ENCODE results near the gene TMED8.
"Not testable (repeated sequence)": the region's sequence is repeated elsewhere in the genome, so short reads cannot be mapped to it uniquely, and the experiment has no call there.

The TMED8 gene

DNA sequence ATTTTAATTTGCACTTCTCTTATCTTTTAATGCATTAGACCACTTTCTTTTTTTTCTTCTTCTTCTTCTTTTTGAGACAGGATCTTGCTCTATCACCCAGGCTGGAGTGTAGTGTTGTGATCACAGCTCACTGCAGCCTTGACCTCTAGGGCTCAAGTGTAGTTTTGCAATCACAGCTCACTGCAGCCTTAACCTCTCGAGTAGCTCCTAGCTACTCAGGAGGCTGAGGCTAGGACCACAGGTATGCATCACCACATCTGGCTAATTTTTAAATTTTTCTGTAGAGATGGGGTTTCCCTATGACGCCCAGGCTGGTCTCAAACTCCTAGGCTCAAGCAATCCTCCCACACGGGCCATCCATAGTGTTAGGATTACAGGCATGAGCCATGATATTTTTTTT, 12.7 kb downstream of the TMED8 start:
- no peak for DNase-seq (ENCODE audit: low read depth in 2 of 2)

DNA sequence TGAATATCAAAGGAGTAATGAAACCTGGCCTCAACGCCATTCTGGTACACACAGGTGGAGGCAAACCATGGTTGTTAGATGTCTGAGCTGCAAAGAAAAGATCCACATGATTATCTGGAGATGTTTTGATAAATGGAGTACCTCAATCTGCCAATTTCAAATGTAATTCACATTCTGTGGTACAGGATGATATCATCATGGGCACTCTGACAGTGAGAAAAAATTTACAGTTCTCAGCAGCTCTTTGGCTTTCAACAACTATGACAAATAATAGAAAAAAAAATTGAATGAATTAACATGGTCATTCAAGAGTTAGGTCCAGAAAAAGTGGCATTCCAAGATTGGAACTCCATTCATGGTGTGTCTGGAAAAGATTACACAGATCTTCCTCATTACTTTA, 17.3 kb downstream of the TMED8 start:
- no peak for DNase-seq (ENCODE audit: low read depth in 2 of 2)

DNA sequence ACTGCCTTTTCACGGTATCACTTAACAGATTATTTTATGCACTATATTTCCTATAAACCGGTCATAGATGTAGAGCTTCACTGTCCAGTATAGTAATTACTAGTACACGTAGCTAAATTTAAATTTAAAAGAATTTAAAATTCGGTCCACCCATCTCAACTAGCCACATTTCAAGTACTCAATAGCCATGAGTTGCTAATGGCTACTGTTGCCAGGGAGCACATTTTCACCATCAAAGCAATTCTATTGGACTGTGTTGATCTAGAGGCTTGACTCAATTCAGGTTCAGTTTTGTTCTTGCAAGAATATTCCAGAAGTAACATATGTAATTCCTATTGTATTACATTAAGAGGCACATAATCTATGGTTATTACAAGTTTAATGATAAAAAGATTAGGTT, 20.0 kb downstream of the TMED8 start:
- DNase-seq (ENCODE audit: low read depth in 2 of 2) = no peak

DNA sequence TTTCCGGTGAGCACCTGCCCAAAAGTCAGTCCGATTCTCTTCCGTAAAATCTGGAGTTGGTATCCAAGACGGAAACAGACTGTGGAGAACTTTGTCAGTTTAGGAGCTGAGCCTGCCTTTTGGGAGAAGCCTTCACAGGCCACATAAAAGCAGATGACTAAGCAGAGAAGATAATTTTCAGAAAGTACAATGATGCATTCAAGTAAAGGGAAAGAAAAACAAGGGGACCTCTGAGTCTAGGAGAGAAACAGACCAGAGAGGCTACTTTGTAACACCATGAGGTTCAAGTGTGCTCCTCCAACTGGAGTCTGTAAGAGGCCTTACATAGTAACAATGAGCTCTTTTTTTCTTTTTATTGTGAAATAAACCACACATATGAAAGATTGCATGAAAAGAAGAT, 21.1 kb downstream of the TMED8 start:
- no peak for DNase-seq (ENCODE audit: low read depth in 2 of 2)

DNA sequence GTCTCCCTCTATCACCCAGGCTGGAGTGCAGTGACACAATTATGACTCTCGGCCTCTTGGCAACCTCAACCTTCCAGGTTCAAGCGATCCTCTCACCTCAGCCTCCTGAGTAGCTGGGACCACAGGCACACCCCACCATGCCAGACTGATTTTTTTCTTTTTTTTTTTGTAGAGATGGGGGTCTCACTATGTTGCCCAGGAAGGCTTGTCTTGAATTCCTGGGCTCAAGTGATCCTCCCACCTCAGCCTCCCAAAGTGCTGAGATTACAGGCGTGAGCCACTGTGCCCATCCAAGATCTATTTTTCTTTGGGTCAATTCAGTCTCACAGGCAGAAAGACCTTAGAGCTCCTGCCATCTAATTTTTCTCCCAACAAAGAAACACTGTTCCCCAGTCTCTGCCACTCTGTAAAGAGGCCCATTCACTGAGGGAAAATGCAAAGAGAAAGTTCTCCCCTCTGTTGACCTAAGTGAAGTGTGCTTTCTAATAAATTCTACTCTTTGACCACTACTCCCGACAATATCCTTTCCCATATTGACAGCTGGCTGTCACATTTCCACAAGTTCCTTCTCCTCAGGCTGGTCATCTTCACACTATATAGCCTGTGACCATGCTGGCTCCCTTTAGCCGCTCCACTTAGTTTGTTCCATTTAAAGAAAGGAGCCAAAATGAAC, 23.3 kb downstream of the TMED8 start:
- no peak for DNase-seq (ENCODE audit: low read depth in 2 of 2)

DNA sequence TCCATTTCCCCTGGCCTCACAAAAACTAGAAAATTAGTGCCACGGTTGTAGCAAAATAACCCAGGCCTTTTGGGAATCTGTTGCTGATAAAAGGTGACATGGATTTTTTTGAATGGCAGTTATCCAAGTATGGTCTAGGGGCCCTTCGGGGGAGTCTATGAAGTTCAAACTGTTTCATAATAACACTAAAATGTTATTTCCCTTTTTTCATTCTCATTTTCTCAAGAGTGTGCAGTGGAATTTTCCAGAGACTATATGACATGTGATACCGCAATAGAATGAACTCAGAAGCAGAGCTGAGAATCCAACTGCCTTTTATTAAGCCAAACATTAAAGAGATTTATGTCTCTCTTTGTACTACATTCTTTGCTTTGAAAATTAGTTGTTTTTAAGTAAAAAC, 29.1 kb downstream of the TMED8 start:
- no peak for DNase-seq (ENCODE audit: low read depth in 2 of 2)

DNA sequence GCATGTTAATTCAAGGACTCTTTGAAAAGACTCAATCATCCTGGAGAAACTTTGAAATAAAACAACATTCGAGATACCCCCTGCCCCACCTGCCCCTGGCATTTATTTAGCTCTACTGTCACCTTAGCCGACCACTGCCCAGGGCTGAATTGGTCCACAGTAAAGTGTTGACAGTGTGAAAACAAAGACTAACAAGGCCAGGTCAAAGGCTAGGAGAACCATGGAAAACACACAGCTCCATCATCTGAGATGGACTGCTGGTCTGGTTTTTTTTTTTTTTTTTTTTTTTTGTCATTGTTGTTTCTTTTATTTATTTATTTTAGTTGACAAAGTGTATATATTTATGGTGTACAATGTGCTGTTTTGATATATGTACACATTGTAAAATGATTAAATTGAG, 30.4 kb downstream of the TMED8 start:
- no peak for DNase-seq (ENCODE audit: low read depth in 2 of 2)

DNA sequence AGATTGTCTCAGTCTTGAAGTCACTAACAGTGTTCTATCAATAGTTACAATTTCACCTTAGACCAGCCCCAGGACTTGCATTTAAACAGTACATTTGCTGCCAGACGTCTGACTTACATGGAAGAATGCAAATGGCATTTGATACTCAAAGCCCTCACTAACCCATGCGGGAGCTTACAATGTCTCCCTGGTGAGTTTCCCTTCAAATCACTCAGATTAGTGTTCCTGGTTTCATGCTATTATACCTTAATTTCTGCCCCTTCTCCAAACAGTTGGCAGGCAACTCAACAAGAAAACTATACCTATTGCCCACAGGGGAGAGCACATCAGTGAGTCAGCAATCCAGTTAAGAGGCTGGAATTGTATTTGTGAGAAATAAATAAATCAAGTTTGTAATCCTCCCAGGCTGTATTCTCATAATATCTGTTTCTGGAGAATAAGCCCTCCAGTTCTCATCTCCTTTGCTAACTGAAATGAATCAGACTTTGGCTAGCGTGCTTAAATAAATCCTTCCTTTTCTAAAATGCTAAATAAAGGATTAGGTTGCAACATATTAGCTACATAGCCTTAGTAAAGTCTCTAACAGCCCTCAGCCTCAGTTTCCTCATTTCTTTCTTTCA, 32.4 kb downstream of the TMED8 start:
- no peak for DNase-seq (ENCODE audit: low read depth in 2 of 2)

DNA sequence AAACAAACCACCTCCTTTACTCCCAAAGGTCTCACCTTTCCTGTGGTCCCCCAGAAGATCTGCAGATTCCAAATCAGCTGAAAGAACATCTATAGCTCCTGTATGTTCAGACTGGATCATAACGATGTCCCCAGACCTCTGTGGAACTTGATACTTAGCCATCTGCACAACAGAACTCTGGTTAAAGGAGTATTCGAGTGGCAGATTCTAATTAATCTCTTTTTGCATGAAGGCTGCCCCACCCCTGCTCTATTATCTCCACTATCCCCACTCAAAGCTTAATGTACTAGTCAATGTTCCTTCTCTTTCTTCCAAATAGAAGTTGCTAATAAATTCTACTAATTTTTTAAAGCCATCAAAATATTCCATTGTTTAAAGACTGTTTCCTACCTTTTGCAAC, 33.2 kb downstream of the TMED8 start:
- DNase-seq (ENCODE audit: low read depth in 2 of 2) = no peak

DNA sequence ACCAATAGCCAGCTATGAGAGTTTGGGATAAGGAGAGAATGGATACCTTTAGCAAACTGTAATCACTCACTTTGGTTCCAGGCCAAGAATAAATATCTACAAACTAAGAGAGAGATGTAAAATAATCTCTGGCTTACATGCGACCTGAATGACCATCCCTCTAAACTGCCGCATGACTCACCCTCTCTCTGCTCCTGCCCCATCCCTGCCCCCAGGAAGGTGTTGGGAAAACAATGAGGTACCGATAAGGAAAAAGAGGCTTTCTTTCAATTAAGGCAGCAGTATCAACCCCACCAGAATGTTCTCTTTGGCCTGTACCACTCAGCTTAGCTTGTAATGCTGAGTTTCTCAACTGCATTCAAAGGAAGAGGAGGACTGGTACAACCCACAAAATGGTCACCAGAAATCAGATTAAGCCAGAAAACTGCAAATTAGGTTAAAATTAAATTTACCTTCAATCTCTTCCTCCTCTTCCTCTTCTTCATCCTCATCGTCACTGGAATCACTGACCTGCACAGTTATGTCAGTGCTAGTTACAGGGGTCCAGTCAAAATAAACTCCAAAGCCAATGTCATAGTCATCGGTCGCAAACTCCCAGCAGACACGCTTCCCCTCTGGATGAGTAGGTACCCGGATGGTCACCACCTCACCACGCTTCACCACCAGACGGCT, 34.0 kb downstream of the TMED8 start:
- no peak for DNase-seq (ENCODE audit: low read depth in 2 of 2)

DNA sequence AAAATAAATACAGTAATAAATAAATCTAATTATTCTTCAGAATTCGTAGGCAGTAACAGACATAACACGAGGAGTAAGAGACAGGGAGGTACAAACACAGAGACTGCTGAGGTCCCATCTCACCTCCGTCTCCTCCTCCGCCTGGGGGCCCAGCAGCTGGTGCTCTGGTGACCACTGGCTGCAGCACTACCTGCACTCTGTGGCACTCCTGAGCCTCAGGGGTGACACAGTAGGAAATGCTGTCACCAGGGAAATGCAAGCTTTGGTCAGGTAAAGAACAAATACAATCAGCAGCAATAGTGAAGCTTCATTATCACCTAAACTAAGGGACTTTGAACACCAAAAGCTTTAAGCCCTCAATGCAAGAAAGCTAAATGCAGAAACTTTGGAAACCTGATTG, 36.5 kb downstream of the TMED8 start:
- no peak for DNase-seq (ENCODE audit: low read depth in 2 of 2)

DNA sequence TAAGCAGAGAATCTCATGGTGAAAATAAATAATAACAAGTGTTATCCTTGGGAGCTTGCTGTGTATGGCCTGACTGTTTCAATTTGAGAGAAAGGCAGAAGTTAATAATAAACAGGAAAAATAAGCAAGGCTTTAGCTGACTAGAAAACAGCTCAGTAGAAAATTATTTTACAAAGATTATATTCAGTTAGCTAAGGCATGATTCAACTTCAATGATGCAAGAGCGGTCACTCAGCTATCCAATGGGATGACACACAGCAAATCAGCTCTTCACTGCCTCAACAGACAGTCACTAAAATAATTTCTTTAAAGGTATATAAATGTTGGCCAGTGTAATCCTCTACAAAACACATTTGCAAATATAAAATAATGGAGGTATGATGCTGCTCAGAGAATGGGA, 37.5 kb downstream of the TMED8 start:
- DNase-seq (ENCODE audit: low read depth in 2 of 2) = no peak

DNA sequence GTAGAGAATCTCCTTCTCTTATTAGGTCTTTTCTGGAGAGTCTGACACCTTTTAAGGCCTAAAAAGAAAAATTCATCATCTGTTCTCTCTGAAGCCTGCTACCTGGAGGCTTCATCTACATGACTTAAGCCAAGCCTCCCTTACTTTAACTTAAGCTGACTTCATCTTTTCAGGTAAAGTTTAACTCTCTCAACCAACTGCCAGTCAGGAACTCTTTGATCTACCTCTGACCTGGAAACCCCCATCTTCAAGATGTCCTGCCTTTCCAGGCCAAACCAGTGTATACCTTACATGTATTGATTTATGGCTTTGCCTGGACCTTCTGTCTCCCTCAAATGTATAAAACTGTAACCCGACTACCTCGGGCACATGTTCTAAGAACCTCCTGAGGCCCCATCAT, 38.6 kb downstream of the TMED8 start:
- DNase-seq (ENCODE audit: low read depth in 2 of 2) = no peak

DNA sequence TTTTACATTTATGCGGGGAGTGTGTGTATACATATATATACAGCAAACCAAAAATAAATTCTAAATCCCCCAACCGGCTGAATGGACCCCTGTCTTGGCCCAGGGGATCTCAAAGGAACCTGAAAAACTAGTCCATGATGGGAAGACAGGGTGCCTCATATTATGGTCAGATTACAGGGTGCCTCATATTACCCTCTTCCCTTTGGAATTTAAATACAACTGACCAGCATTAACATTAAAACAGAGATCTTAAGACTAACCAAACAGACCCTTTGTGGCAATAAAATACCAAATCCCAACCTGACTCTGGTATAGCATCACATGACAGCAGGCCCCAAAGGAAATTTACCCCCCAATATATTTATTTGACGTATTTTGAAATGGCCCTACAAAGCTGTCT, 39.0 kb downstream of the TMED8 start:
- DNase-seq (ENCODE audit: low read depth in 2 of 2) = no peak

DNA sequence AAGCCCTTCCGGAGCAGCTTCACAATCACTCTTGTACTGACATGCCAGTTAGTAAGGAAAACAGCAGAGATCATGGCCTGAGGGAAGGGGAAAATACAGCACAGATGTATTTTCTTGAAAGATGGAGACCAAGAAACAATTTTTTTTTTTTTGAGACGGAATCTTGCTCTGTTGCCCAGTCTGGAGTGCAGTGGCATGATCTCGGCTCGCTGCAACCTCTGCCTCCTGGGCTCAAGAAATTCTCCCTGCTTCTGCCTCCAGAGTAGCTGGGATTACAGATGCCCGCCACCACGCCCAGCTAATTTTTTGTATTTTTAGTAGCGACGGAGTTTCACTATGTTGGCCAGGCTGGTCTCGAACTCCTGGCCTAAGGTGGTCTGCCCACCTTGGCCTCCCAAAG, 39.6 kb downstream of the TMED8 start:
- DNase-seq (ENCODE audit: low read depth in 2 of 2) = not testable (repeated sequence)

DNA sequence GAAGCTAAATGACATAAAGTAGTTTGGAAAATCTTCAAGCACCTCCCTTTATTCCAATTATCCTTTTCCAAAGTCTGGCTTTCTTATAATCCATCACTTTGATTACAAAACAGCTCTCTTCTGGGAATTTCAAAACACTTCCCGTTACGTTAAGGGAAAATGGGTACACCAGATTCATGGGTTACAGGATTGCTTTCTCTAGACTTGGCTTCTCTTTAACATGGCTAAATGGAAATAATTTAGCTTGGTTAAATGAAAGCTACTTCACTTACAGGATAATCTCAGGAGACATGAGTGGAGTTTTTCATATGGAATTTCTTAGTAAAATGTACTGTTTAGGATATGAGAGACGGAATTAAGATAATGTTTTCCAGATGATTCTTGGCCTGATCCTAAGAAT, 41.3 kb downstream of the TMED8 start:
- DNase-seq (ENCODE audit: low read depth in 2 of 2) = no peak

DNA sequence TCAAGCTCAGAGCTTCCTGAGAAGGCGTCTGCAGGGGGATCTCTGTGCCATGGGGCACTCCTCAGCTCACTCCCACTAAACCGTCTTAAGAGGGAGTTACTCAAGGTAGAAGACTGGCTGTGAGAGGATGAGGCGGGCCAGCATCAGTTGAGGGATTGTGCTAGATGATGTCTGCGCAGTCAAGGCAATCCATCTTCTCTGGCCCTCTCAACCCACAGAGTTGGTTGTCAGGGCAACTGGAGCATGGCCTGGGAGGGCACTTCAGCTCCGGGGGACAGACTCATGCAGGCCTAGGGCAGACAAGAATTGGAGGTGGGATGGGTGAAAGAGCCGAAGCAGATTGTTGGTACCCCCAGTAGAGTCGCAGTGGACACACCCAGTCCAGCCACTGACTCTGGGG, 47.0 kb downstream of the TMED8 start:
- DNase-seq (ENCODE audit: low read depth in 2 of 2) = no peak

DNA sequence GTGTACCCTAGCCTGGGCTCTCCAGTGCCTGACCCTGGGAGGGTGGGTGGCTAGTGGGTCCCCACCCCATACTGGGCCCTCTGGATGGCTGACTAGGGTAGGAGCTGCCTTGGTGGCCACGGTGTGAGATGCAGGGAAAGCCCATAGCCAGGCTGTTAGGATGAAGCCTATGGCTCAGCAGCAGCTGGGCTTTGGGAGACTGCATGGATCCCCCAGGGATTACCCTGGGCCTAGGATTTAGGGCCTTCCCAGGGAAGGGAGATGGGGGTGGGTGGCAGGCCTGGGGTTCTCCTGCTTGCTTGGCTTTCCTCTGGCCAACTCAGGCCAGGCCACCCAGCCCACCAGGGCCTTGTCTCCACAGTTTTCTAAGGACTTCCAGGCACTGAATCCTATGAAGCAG, 49.8 kb downstream of the TMED8 start:
- no peak for DNase-seq (ENCODE audit: low read depth in 2 of 2)

DNA sequence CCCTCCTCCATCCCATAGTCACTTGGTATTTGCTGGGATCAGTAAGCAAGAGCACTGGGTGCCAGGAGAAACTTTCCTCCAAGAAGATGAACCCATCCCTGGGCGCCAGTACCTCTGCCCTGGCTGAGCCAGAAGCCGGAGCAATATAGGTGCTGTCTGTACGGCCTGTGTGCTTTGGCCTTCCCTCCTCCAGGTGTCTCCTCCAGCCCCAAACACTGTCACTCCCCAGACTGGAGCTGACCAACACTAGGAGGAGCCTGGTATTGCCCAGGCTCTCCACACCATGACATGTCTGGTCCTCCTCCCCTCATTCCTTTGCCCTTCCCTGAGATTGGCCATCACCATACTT, 51.2 kb downstream of the TMED8 start:
- no peak for DNase-seq (ENCODE audit: low read depth in 2 of 2)

DNA sequence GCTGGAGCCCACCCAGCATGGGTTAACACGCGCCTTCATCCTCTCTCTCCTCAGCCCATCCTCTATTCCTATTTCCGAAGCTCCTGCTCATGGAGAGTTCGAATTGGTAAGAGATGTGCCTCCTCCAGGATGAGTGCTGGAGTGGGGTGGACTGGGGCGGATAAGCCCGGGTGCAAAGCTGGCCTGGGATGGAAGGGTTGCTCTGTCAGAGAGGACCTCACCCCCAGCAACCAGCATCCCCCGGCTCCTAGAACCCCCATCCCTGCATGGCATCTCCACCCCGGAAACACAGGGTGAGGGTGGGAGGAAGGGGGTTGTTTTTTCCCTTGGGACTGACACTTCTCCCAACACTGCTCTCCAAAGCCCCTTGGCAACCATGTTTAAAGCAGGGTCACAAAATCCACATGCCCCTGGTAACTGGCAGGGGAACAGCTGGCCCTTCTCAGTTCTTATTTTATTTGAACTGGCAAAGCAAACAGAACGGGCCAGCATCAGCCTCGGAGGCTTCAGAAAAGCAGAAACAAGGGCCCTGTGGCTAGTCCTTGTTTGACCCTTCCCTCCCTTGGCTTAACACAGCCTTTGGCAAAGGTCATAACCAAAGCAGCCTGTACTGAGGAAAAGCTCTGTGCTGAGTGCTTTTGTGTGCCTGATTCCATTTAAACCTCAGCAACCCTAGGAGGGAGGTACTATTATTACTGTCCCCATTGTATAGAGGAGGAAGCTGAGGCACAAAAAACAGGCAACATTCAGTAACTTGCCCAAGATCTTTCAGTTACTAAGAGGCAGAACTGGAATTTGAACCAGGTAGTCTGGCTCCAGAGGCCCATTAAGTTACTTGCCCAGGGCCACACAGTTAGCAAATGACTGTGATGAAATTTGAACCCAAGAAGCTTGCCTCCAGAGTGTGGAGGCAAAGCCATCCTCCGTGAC, 51.8 kb downstream of the TMED8 start:
- no peak for DNase-seq (ENCODE audit: low read depth in 2 of 2)

DNA sequence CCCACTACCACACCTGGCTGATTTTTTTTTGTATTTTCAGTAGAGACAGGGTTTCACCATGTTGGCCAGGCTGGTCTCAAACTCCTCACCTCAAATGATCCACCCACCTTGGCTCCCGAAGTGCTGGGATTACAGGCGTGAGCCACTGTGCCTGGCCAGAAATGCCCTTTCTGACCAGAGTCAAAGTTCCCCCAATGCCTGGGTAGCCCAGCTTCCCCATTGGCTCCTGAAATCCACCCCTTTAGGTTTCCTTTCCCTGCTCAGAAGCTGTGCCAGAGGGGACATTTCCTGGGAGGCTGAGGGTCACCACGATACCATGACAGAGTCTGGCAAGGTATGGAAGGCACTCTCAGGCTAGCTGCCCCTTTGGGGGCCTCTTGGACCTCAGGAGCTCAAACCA, 52.6 kb downstream of the TMED8 start:
- DNase-seq (ENCODE audit: low read depth in 2 of 2) = no peak

DNA sequence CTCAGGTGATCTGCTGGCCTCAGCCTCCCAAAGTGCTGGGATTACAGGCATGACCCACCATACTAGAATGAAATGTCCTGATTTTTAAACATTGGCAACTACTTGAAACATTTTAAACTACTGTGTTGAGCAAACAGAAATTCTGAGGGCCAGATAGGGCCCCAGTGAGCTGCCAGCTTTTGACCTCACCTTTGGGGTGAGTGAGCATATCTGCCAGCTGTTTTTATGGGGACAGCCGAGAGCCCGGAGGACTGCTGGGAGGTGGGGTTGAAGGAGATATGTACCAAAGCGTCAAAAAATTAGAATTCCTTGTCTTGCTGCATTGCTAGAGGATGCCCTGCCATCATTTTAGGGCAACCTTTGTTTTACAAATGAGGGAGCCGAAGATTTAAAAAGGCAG, 53.3 kb downstream of the TMED8 start:
- no peak for DNase-seq (ENCODE audit: low read depth in 2 of 2)

DNA sequence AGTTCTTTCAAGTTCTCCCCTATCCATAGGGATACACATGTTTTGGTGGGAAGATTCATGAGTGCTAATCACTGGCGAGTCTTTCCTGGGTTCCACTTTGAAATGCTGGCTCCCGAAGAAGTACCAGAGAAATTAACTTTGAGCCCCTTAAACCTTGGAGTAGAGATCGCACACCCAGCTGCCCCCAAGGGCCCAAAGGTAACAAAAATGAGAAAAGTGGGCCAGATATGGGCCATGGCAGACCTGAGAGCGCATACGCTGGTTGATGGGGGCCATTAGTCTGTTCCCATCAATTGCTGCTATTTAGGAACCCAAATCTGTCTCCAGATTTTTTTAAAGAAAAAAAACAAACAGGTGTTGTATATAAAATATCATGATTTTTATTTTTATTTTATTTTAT, 53.9 kb downstream of the TMED8 start:
- no peak for DNase-seq (ENCODE audit: low read depth in 2 of 2)

Data from activated CD8-positive, alpha-beta memory T cell treated with anti-CD3 and anti-CD28 coated beads for 4 hours (primary cell).